HTERT RPE-1 (cell line): ENCODE results near the gene PFKL.
"Not testable (repeated sequence)": the region's sequence is repeated elsewhere in the genome, so short reads cannot be mapped to it uniquely, and the experiment has no call there.

Experiments used
- in situ Hi-C: fragments of 300-500 bp; cut with MboI; formaldehyde crosslinking; loops from 4 replicates; pipeline ENCODE4 v1.14.3; 2020; ENCODE audit warnings: low sequenced_read_pairs

PFKL gene

GRCh38 chr21:44354775-44355771, 55.2 kb downstream of the PFKL start:
- in situ Hi-C loops = no loop called here

- in situ Hi-C loops = no loop called here
Observed at GRCh38 chr21:44356160-44356559, 56.3 kb downstream of the PFKL start.

GRCh38 chr21:44356636-44357035, 56.8 kb downstream of the PFKL start:
- in situ Hi-C loops = no loop called here

GRCh38 chr21:44357064-44357837, 57.4 kb downstream of the PFKL start:
- in situ Hi-C loops = no loop called here

- in situ Hi-C loops = no loop called here
Observed at GRCh38 chr21:44359396-44359795, 59.5 kb downstream of the PFKL start.

- in situ Hi-C loops = no loop called here
Observed at GRCh38 chr21:44360159-44360558, 60.3 kb downstream of the PFKL start.

- in situ Hi-C loops = not testable (repeated sequence)
Observed at GRCh38 chr21:44361903-44362302, 62.0 kb downstream of the PFKL start.

- in situ Hi-C loops = no loop called here
Observed at GRCh38 chr21:44363278-44363677, 63.4 kb downstream of the PFKL start.

- in situ Hi-C loops = no loop called here
Observed at GRCh38 chr21:44364151-44365053, 64.5 kb downstream of the PFKL start.

GRCh38 chr21:44365251-44365966, 65.6 kb downstream of the PFKL start:
- in situ Hi-C loops = no loop called here

- in situ Hi-C loops = no loop called here
Observed at GRCh38 chr21:44365967-44366585, 66.2 kb downstream of the PFKL start.

- in situ Hi-C loops = no loop called here
Observed at GRCh38 chr21:44366586-44367211, 66.8 kb downstream of the PFKL start.

- in situ Hi-C loops = no loop called here
Observed at GRCh38 chr21:44368711-44369446, 69.0 kb downstream of the PFKL start.

GRCh38 chr21:44370027-44370735, 70.3 kb downstream of the PFKL start:
- in situ Hi-C loops = no loop called here

GRCh38 chr21:44370786-44371410, 71.0 kb downstream of the PFKL start:
- in situ Hi-C loops = no loop called here

GRCh38 chr21:44371596-44371995, 71.7 kb downstream of the PFKL start:
- in situ Hi-C loops = no loop called here

GRCh38 chr21:44372616-44373015, 72.8 kb downstream of the PFKL start:
- in situ Hi-C loops = no loop called here
